Endothelial cell of umbilical vein (primary cell): ENCODE results near the gene GPR26.

Source experiments
- CTCF ChIP-seq, 2 donors: IDR thresholded peaks; 1 replicate in 1 of 2; 2 replicates in 1 of 2; pipeline ENCODE4 v1.5.1; 2011; ENCODE audit warnings: low read length in 2 of 2, mild to moderate bottlenecking in 2 of 2, moderate library complexity in 2 of 2, control low read depth in 1 of 2, inconsistent platforms in 1 of 2, low read depth in 1 of 2; ENCODE audit not compliant: insufficient read depth in 1 of 2; ENCODE audit errors: extremely low read depth in 1 of 2
- EZH2 ChIP-seq: IDR thresholded peaks from 2 replicates; pipeline ENCODE4 v1.6.1; 2012; ENCODE audit warnings: borderline replicate concordance, low read depth, mild to moderate bottlenecking, moderate library complexity, low read length, inconsistent platforms; ENCODE audit not compliant: severe bottlenecking
- MAX ChIP-seq: IDR thresholded peaks from 2 replicates; pipeline ENCODE4 v1.6.1; 2011; ENCODE audit not compliant: insufficient read depth, insufficient read length
- POLR2A ChIP-seq: IDR thresholded peaks from 2 replicates; pipeline ENCODE4 v1.6.1; 2012; ENCODE audit warnings: low read depth, mild to moderate bottlenecking, control low read depth, low read length

- no peak for TF ChIP-seq POLR2A
- TF ChIP-seq EZH2, result no peak
- TF ChIP-seq MAX, result no peak
- TF ChIP-seq CTCF (IDR thresholded peaks at IDR 0.05; ENCODE audit: extremely low read depth in 1 of 2, insufficient read depth in 1 of 2, low read depth in 1 of 2, low read length in 2 of 2), result no peak
These were observed 58.6 kb downstream of the GPR26 start for GRCh38 chr10:123724747-123725146.
